Mesenchymal stem cell (in vitro differentiated cells and primary cell): Measurements from ENCODE around the gene HES1. TPM values are rescaled to one million over a fixed set of nuclear protein-coding genes. Genes with fewer than 3 reads are reported as not detected.

Experiments used
- small RNA-seq: library from polyadenylated mRNA; stranded (forward); fragments of <200 nt; extraction: miRNeasy Mini kit (QIAGEN cat#:217004); gene quantifications from one replicate; pipeline ENCODE3, GENCODE V24; 2013; ENCODE audit warnings: low read depth

Gene HES1

Small RNA genes within 50 kb of the gene (small RNA-seq; reads per million reads assigned to genes)
- gene RN7SL215P: not detected
